ENCODE data around the gene AKIP1.
A peak's percentile ranks its signal among the peaks of the same experiment; 100 is the strongest.

AKIP1 gene

GRCh38 chr11:8961401-8961800, 50.4 kb downstream of the AKIP1 start:
- no peak for DNase-seq

- no peak for DNase-seq
Observed at GRCh38 chr11:8962841-8963240, 51.9 kb downstream of the AKIP1 start.

GRCh38 chr11:8963569-8964323, 52.8 kb downstream of the AKIP1 start:
- peak in 1 of 2 donors; percentile 52 for DNase-seq

- peak; percentile 83 to 88 for DNase-seq
Observed at GRCh38 chr11:8964324-8965320, 53.6 kb downstream of the AKIP1 start, which contains the start of gene TMEM9B. TSS of gene TMEM9B (minus strand) at chr11:8964442. CDS start at chr11:8964313, 129 bp downstream.

GRCh38 chr11:8967184-8967583, 56.2 kb downstream of the AKIP1 start:
- no peak for DNase-seq

Measured in hippocampal formation (tissue), 2 donors.